Adipose tissue (tissue), 3 donors: Measurements from ENCODE around the gene CUL1. TPM values are rescaled to one million over a fixed set of nuclear protein-coding genes. Genes with fewer than 3 reads are reported as not detected.

Experiments
- polyA plus RNA-seq, 3 donors: library from polyadenylated mRNA; stranded (reverse); fragments of 200-250 nt; gene quantifications; one replicate each; pipeline ENCODE4 v1.2.3, GENCODE V29; 2013
- donor health status: healthy with polysubstance abuse.
- donor health status: Bipolar disorder and iron deficiency.
- donor health status: healthy.

Gene CUL1
- polyA plus RNA-seq, 3 donors: 14.1 to 37.3 (median 30.4) TPM

Other genes starting within 250 kb of the CUL1 start
- not detected for gene C7orf33, start 108.1 kb upstream of the CUL1 start, polyA plus RNA-seq
- gene EZH2, start 185.4 kb downstream of the CUL1 start, polyA plus RNA-seq: 1 to 10 TPM; 1.8 to 2.9 (median 2.0) TPM